Neural progenitor cell (in vitro differentiated cells): ENCODE measurements around the gene PAX7. TPM values are rescaled to one million over a fixed set of nuclear protein-coding genes. Genes with fewer than 3 reads are reported as not detected.

Source experiments
- DNase-seq: peaks from one replicate; pipeline ENCODE4 v3.0.0-alpha.2; 2016; ENCODE audit warnings: low spot score
- H2AFZ ChIP-seq: fragments of 200-600 bp; sonication (generic); replicated peaks from 2 replicates; pipeline ENCODE4 v1.6.1; 2016; ENCODE audit warnings: antibody characterized with exemption
- H3F3A ChIP-seq: fragments of 200-600 bp; sonication (generic); 2 replicates; pipeline ENCODE4 v1.6.1; 2016; ENCODE audit warnings: antibody characterized with exemption, low read depth
- H3K27ac ChIP-seq: fragments of 200-600 bp; sonication (generic); 2 replicates; pipeline ENCODE4 v1.5.1; 2016; ENCODE audit warnings: mild to moderate bottlenecking
- H3K27me3 ChIP-seq: fragments of 200-600 bp; sonication (generic); 2 replicates; pipeline ENCODE4 v1.6.1; 2016; ENCODE audit warnings: mild to moderate bottlenecking, moderate library complexity
- H3K36me3 ChIP-seq: fragments of 200-600 bp; sonication (generic); 2 replicates; pipeline ENCODE4 v1.5.1; 2016
- H3K4me1 ChIP-seq: fragments of 200-600 bp; sonication (generic); 2 replicates; pipeline ENCODE4 v1.6.1; 2016; ENCODE audit warnings: mixed run types
- H3K4me2 ChIP-seq: fragments of 200-600 bp; sonication (generic); 2 replicates; pipeline ENCODE4 v1.6.1; 2016
- H3K4me3 ChIP-seq: fragments of 200-600 bp; sonication (generic); 2 replicates; pipeline ENCODE4 v1.5.1; 2016
- H3K79me2 ChIP-seq: fragments of 200-600 bp; sonication (generic); 2 replicates; pipeline ENCODE4 v1.6.1; 2016; ENCODE audit warnings: low read depth
- H3K9ac ChIP-seq: fragments of 200-600 bp; sonication (generic); 2 replicates; pipeline ENCODE4 v1.6.1; 2016
- H3K9me3 ChIP-seq: fragments of 200-600 bp; sonication (generic); 2 replicates; pipeline ENCODE4 v1.5.1; 2016; ENCODE audit warnings: low read depth
- H4K20me1 ChIP-seq: fragments of 200-600 bp; sonication (generic); 2 replicates; pipeline ENCODE4 v1.6.1; 2016; ENCODE audit warnings: low read depth
- H3K27ac Mint-ChIP-seq: 3 replicates; pipeline ENCODE4 v1.8.0; 2021; ENCODE audit warnings: mixed read lengths
- H3K27me3 Mint-ChIP-seq: 2 replicates; pipeline ENCODE4 v1.8.0; 2022; ENCODE audit warnings: low read depth, mild to moderate bottlenecking, inconsistent platforms, moderate library complexity, mixed read lengths; ENCODE audit not compliant: insufficient read depth
- H3K36me3 Mint-ChIP-seq: 3 replicates; pipeline ENCODE4 v1.8.0; 2021; ENCODE audit warnings: mixed read lengths
- H3K4me1 Mint-ChIP-seq: 3 replicates; pipeline ENCODE4 v1.8.0; 2021; ENCODE audit warnings: mixed read lengths
- H3K4me3 Mint-ChIP-seq: 3 replicates; pipeline ENCODE4 v1.8.0; 2021; ENCODE audit warnings: mild to moderate bottlenecking, moderate library complexity, mixed read lengths
- H3K9me3 Mint-ChIP-seq: 3 replicates; pipeline ENCODE4 v1.8.0; 2020; ENCODE audit warnings: mixed read lengths
- CTCF ChIP-seq: fragments of 200-600 bp; sonication (generic); IDR thresholded peaks from 2 replicates; pipeline ENCODE4 v1.5.1; 2017; ENCODE audit warnings: antibody characterized with exemption, mild to moderate bottlenecking
- EZH2 ChIP-seq: fragments of 200-600 bp; sonication (generic); IDR thresholded peaks from 2 replicates; pipeline ENCODE4 v1.6.1; 2017; ENCODE audit warnings: antibody characterized with exemption, mild to moderate bottlenecking, moderate library complexity
- EZH2phosphoT487 ChIP-seq: fragments of 200-600 bp; sonication (generic); IDR thresholded peaks from 2 replicates; pipeline ENCODE4 v1.6.1; 2017; ENCODE audit warnings: antibody characterized with exemption
- total RNA-seq: library from RNA; depleted of rRNA; stranded (reverse); fragments of >200 nt; gene quantifications from 2 replicates; pipeline ENCODE4 v1.2.3, GENCODE V29; 2015; ENCODE audit warnings: low replicate concordance

Gene PAX7
- total RNA-seq, 1 donor from 2014 or later = 0.06 TPM

- Histone ChIP-seq H3K36me3 (no peaks in the 10 kb centered on the region), H4K20me1 (no peaks in the 10 kb centered on the region), H2AFZ (no peak overlapping the region), H3F3A (no peaks in the 10 kb centered on the region), H3K79me2 (no peaks in the 10 kb centered on the region), H3K27ac (no peak overlapping the region), H3K9ac (no peak overlapping the region), H3K4me2 (no peak overlapping the region), H3K4me3 (no peak overlapping the region), H3K27me3 (peaks cover 85% of the 10 kb centered on the region), H3K4me1 (peaks cover 26% of the 10 kb centered on the region), H3K9me3 (no peaks in the 10 kb centered on the region)
- H3K4me1 Mint-ChIP-seq = peaks cover 52% of the 10 kb centered on the region
- peaks cover 24% of the 10 kb centered on the region for H3K27me3 Mint-ChIP-seq
- peaks cover 2% of the 10 kb centered on the region for H3K36me3 Mint-ChIP-seq
- no peak for DNase-seq
- H3K9me3 Mint-ChIP-seq = no peaks in the 10 kb centered on the region
- no peak for TF ChIP-seq EZH2
- TF ChIP-seq CTCF = peak; percentile 37
- no peak for TF ChIP-seq EZH2phosphoT487
- H3K27ac Mint-ChIP-seq = no peak overlapping the region
- no peak overlapping the region for H3K4me3 Mint-ChIP-seq
Observed at GRCh38 chr1:18673976-18674375, 43.3 kb downstream of the PAX7 start.

- no peaks in the 10 kb centered on the region for H3K36me3 ChIP-seq
- H3F3A ChIP-seq = no peaks in the 10 kb centered on the region
- peaks cover 93% of the 10 kb centered on the region for H3K27me3 ChIP-seq
- no peak overlapping the region for H3K27ac ChIP-seq
- Mint-ChIP-seq H3K27me3 (peaks cover 20% of the 10 kb centered on the region), H3K36me3 (peaks cover 2% of the 10 kb centered on the region), H3K4me1 (peaks cover 50% of the 10 kb centered on the region), H3K9me3 (no peaks in the 10 kb centered on the region), H3K4me3 (peak overlapping the region; percentile 55), H3K27ac (peak overlapping the region; percentile 93)
- peak; percentile 62 for DNase-seq
- H3K79me2 ChIP-seq = no peaks in the 10 kb centered on the region
- no peaks in the 10 kb centered on the region for H3K9me3 ChIP-seq
- no peak for TF ChIP-seq CTCF
- no peak for TF ChIP-seq EZH2phosphoT487
- TF ChIP-seq EZH2 = no peak
- H3K4me3 ChIP-seq = peak overlapping the region; percentile 14
- peaks cover 26% of the 10 kb centered on the region for H3K4me1 ChIP-seq
- H2AFZ ChIP-seq = no peak overlapping the region
- no peaks in the 10 kb centered on the region for H4K20me1 ChIP-seq
- peak overlapping the region; percentile 64 for H3K4me2 ChIP-seq
- H3K9ac ChIP-seq = no peak overlapping the region
Observed at GRCh38 chr1:18676332-18676781, 45.7 kb downstream of the PAX7 start.

GRCh38 chr1:18681423-18681835 is 50.8 kb downstream of the PAX7 start:
- H3K4me1 Mint-ChIP-seq = peaks cover 19% of the 10 kb centered on the region

More at GRCh38 chr1:18681423-18681835, 50.8 kb downstream of the PAX7 start:
- Mint-ChIP-seq H3K36me3 (peaks cover 2% of the 10 kb centered on the region), H3K9me3 (no peaks in the 10 kb centered on the region), H3K27me3 (peaks cover 10% of the 10 kb centered on the region), H3K27ac (no peak overlapping the region), H3K4me3 (no peak overlapping the region)
- peak overlapping the region; percentile 48 for H2AFZ ChIP-seq
- H4K20me1 ChIP-seq = no peaks in the 10 kb centered on the region
- TF ChIP-seq EZH2 = no peak
- TF ChIP-seq CTCF = peak; percentile 81
- no peak overlapping the region for H3K4me2 ChIP-seq
- H3K36me3 ChIP-seq = no peaks in the 10 kb centered on the region
- no peak overlapping the region for H3K4me3 ChIP-seq
- H3K9ac ChIP-seq = no peak overlapping the region
- peak; percentile 86 for DNase-seq
- peaks cover 4% of the 10 kb centered on the region for H3F3A ChIP-seq
- H3K27me3 ChIP-seq = peaks cover 49% of the 10 kb centered on the region
- H3K9me3 ChIP-seq = no peaks in the 10 kb centered on the region
- peaks cover 10% of the 10 kb centered on the region for H3K4me1 ChIP-seq
- no peaks in the 10 kb centered on the region for H3K79me2 ChIP-seq
- no peak overlapping the region for H3K27ac ChIP-seq
